ENCODE data around the gene KANK3.
"Not testable (repeated sequence)": the region's sequence is repeated elsewhere in the genome, so short reads cannot be mapped to it uniquely, and the experiment has no call there.

KANK3 gene

GRCh38 chr19:8377598-8377997 is 34.5 kb upstream of the KANK3 start:
- no peak overlapping the region for H3K4me3 Mint-ChIP-seq
- H3K4me1 Mint-ChIP-seq = peaks cover 5% of the 10 kb centered on the region
- peaks cover 35% of the 10 kb centered on the region for H3K36me3 Mint-ChIP-seq (ENCODE audit: low read depth)
- H3K27ac Mint-ChIP-seq = peak overlapping the region in 2 of 3 experiments; percentile 18 to 33
- no peaks in the 10 kb centered on the region for H3K27me3 Mint-ChIP-seq (ENCODE audit: low read depth)
- H3K9me3 Mint-ChIP-seq = peaks cover 5% of the 10 kb centered on the region
- TF ChIP-seq CTCF (IDR thresholded peaks at IDR 0.05; ENCODE audit: unreplicated experiment in 3 of 3) = no peak

DNA sequence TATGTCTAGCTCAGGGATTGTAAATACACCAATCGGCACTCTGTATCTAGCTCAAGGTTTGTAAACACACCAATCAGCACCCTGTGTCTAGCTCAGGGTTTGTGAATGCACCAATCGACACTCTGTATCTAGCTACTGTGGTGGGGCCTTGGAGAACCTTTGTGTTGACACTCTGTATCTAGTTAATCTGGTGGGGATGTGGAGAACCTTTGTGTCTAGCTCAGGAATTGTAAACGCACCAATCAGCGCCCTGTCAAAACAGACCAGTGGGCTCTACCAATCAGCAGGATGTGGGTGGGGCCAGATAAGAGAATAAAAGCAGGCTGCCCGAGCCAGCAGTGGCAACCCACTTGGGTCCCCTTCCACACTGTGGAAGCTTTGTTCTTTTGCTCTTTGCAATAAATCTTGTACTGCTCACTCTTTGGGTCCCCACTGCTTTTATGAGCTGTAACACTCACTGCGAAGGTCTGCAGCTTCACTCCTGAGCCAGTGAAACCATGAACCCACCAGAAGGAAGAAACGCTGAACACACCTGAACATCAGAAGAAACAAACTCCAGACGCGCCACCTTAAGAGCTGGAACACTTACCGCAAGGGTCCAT is 33.4 kb upstream of the KANK3 start:
- H3K9me3 Mint-ChIP-seq; H3K27me3 Mint-ChIP-seq (ENCODE audit: low read depth); H3K4me3 Mint-ChIP-seq; H3K4me1 Mint-ChIP-seq: not testable (repeated sequence)
- H3K36me3 Mint-ChIP-seq (ENCODE audit: low read depth) = peaks cover 37% of the 10 kb centered on the region
- peak overlapping the region; percentile 58 to 71 (median 59) for H3K27ac Mint-ChIP-seq

GRCh38 chr19:8375766-8376165 is 32.7 kb upstream of the KANK3 start:
- not testable (repeated sequence) for H3K27me3 Mint-ChIP-seq (ENCODE audit: low read depth); H3K4me1 Mint-ChIP-seq; H3K4me3 Mint-ChIP-seq; H3K9me3 Mint-ChIP-seq; H3K27ac Mint-ChIP-seq
- peaks cover 43% of the 10 kb centered on the region for H3K36me3 Mint-ChIP-seq (ENCODE audit: low read depth)

DNA sequence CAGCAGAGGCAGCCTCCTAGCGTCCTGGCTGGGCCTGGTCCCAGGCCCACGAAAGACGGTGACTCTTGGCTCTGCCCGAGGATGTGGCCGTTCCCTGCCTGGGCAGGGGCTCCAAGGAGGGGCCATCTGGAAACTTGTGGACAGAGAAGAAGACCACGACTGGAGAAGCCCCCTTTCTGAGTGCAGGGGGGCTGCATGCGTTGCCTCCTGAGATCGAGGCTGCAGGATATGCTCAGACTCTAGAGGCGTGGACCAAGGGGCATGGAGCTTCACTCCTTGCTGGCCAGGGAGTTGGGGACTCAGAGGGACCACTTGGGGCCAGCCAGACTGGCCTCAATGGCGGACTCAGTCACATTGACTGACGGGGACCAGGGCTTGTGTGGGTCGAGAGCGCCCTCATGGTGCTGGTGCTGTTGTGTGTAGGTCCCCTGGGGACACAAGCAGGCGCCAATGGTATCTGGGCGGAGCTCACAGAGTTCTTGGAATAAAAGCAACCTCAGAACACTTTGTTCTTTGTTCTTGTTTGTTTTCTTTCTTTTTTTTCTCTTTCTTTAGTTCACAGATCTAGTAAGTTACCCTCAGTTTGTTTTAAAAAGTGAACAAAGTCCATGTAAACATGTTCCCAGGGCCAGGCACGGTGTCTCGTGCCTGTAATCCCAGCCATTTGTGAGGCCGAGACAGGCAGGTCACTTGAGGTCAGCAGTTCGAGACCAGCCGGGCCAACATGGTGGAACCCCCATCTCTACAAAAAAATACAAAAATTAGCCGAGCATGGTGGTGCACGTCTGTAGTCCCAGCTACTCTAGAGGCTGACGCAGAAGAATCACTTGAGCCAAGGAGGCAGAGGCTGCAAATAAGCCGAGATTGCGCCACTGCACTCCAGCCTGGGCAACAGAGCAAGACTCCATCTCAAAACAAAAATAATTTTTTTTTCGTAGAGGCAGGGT is 31.1 kb upstream of the KANK3 start:
- Mint-ChIP-seq H3K9me3 (no peaks in the 10 kb centered on the region), H3K4me1 (peaks cover 5% of the 10 kb centered on the region), H3K4me3 (no peak overlapping the region), H3K27me3 (ENCODE audit: low read depth) (no peaks in the 10 kb centered on the region), H3K27ac (peak overlapping the region in 1 of 3 experiments; percentile 24), H3K36me3 (ENCODE audit: low read depth) (peaks cover 35% of the 10 kb centered on the region)
- TF ChIP-seq CTCF (IDR thresholded peaks at IDR 0.05; ENCODE audit: unreplicated experiment in 3 of 3) = no peak

- Mint-ChIP-seq H3K9me3 (no peaks in the 10 kb centered on the region), H3K27ac (peak overlapping the region; percentile 78 to 90 (median 84)), H3K4me1 (peaks cover 26% of the 10 kb centered on the region), H3K27me3 (ENCODE audit: low read depth) (no peaks in the 10 kb centered on the region), H3K36me3 (ENCODE audit: low read depth) (peaks cover 35% of the 10 kb centered on the region), H3K4me3 (peak overlapping the region in 1 of 3 experiments; percentile 58)
- no peak for TF ChIP-seq CTCF (IDR thresholded peaks at IDR 0.05; ENCODE audit: unreplicated experiment in 3 of 3)
These were observed 28.1 kb upstream of the KANK3 start for GRCh38 chr19:8371011-8371804.

DNA sequence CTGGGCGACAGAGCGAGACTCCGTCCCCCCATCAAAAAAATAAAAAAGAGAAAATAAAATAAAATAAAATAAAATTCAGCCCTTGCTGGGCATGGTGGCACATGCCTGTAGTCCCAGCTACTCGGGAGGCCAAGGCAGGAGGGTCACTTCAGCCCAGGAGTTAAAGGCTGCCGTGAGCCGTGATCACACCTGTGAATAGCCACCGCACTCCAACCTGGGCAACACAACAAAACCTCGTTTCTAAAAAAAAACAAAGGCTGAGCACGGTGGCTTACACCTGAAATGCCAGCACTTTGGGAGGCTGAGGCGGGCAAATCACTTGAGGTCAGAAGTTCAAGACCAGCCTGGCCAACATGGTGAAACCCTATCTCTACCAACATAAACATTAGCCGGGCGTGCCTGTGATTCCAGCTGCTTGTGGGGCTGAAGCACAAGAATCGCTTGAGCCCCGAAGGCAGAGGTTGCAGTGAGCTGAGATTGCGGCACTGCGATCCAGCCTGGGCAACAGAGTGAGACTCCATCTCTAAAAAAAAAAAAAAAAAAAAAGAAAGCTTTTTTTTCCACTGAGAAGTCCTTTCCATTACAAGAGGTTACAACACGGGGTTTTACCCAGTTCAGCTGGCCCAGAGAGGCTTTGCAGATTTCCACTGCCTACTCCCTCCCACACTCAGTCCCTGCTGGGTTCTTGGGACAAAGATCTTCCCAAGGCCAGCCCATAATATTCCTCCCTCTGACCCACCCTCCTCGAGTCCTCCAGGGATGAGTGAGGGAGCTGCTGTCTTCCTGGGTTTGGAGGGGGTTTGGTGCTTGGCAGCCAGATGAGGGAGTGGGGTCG is 27.3 kb upstream of the KANK3 start:
- no peak for TF ChIP-seq CTCF (IDR thresholded peaks at IDR 0.05; ENCODE audit: unreplicated experiment in 3 of 3)
- no peak overlapping the region for H3K4me3 Mint-ChIP-seq
- peaks cover 31% of the 10 kb centered on the region for H3K4me1 Mint-ChIP-seq
- H3K27ac Mint-ChIP-seq = peak overlapping the region; percentile 37 to 84 (median 80)
- H3K9me3 Mint-ChIP-seq = no peaks in the 10 kb centered on the region
- H3K27me3 Mint-ChIP-seq (ENCODE audit: low read depth) = no peaks in the 10 kb centered on the region
- H3K36me3 Mint-ChIP-seq (ENCODE audit: low read depth) = peaks cover 38% of the 10 kb centered on the region

All from nephron (organoid).